ENCODE results near the gene SYCE1L.
"Not testable (repeated sequence)": the region's sequence is repeated elsewhere in the genome, so short reads cannot be mapped to it uniquely, and the experiment has no call there.

SYCE1L gene

GRCh38 chr16:77199211-77199610, at the start of gene SYCE1L:
Gene SYCE1L (plus strand): TSS chr16:77199408. CDS start chr16:77199452, 44 bp downstream.
- DNase-seq, result no peak

GRCh38 chr16:77157346-77158058, 41.7 kb upstream of the SYCE1L start:
- no peak for DNase-seq

GRCh38 chr16:77158293-77158692, 40.9 kb upstream of the SYCE1L start:
- DNase-seq, result no peak

GRCh38 chr16:77165006-77165405, 34.2 kb upstream of the SYCE1L start:
- DNase-seq, result no peak

GRCh38 chr16:77165536-77166236, 33.5 kb upstream of the SYCE1L start:
- DNase-seq, result not testable (repeated sequence)

- no peak for DNase-seq
These were observed 32.5 kb upstream of the SYCE1L start for GRCh38 chr16:77166726-77167125.

GRCh38 chr16:77168901-77169300, 30.3 kb upstream of the SYCE1L start:
- DNase-seq, result no peak

GRCh38 chr16:77169650-77170236, 29.5 kb upstream of the SYCE1L start:
- peak; percentile 76 for DNase-seq

GRCh38 chr16:77170805-77171204, 28.4 kb upstream of the SYCE1L start:
- no peak for DNase-seq

GRCh38 chr16:77171745-77172635, 27.2 kb upstream of the SYCE1L start:
- DNase-seq, result peak; percentile 82

- DNase-seq, result no peak
These were observed 26.3 kb upstream of the SYCE1L start for GRCh38 chr16:77172951-77173350.

- no peak for DNase-seq
These were observed 16.1 kb upstream of the SYCE1L start for GRCh38 chr16:77183137-77183536.

- DNase-seq, result not testable (repeated sequence)
These were observed 12.9 kb upstream of the SYCE1L start for GRCh38 chr16:77186298-77186697.

- DNase-seq, result no peak
These were observed 9.1 kb upstream of the SYCE1L start for GRCh38 chr16:77190190-77190477.

GRCh38 chr16:77190478-77191258, 8.5 kb upstream of the SYCE1L start, which contains the start of gene MON1B:
Gene MON1B (plus strand): TSS chr16:77191190. CDS start chr16:77191486, 296 bp downstream.
- peak; percentile 99 for DNase-seq

GRCh38 chr16:77191259-77191969, 7.8 kb upstream of the SYCE1L start:
- peak; percentile 58 for DNase-seq

GRCh38 chr16:77193377-77193776, 5.8 kb upstream of the SYCE1L start:
- no peak for DNase-seq

GRCh38 chr16:77194295-77195231, 4.6 kb upstream of the SYCE1L start:
- DNase-seq, result no peak

- DNase-seq, result no peak
These were observed 3.8 kb upstream of the SYCE1L start for GRCh38 chr16:77195411-77195810.

- no peak for DNase-seq
These were observed 1.5 kb upstream of the SYCE1L start for GRCh38 chr16:77197747-77198146.
